ENCODE results near the gene TBC1D21.

The TBC1D21 gene

DNA sequence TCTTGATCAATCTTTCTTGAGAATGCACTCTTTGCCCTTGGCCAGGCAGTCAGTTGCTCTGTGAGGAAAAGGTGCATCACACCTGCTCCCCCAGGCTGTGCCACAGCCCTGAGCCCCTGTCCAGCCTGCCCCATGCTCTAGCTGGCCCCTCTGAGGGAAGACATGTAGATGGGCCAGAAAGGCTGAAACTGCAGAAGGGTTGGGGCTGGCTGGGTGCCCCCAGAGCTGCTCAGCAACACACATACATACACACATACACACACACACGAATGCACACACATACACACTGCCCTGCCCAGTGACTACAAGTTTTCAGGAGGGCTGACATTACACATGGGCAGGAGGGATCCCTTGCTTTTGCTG is 16.4 kb downstream of the TBC1D21 start:
- no peak for DNase-seq

DNA sequence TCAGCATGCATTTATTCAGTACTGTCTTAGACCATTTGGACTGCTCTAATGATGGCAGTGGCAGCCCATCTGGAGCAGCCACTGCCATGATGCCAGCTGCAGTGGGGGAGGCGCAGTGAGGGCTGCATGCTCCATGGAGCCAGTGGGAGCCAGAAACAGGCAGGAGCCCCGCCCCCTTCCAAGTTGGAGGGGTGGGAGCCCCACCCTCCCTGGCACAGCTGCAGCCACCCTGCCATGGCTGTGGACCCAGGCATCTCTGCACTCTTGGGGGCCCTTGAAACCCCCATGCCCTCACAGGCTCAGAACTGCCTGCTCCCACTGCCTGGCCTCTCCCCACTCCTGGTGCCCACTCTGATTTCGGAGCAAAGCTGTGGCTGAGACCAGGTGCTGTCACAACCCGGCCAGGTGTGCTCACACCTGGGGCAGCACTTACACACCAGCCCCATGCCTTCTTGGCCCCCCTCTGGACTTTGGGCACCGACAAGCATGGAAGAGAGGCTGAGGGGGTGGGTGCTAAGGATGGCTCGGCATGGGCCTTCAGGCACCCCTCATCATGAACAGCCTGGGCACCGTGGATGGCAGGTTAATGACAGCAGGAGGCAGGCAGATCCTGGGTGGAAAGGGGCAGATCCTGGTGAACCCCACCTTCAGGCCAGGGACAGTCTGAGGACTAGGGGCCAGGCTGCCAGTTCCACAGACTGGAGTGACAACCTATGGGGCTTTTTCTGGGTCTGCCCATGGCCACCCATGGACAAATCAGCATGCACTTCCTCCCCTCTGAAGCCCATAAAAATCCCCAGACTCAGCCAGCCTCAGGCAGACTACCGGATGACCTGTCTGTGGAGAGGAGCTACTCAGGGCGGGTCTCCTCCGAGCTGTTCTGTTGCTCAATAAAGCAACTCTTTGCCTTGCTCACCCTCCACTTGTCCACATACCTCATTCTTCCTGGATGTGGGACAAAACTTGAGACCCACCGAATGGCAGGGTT is 18.3 kb downstream of the TBC1D21 start:
- no peak for DNase-seq

GRCh38 chr15:73892446-73893226 is 19.3 kb downstream of the TBC1D21 start:
- no peak for DNase-seq

DNA sequence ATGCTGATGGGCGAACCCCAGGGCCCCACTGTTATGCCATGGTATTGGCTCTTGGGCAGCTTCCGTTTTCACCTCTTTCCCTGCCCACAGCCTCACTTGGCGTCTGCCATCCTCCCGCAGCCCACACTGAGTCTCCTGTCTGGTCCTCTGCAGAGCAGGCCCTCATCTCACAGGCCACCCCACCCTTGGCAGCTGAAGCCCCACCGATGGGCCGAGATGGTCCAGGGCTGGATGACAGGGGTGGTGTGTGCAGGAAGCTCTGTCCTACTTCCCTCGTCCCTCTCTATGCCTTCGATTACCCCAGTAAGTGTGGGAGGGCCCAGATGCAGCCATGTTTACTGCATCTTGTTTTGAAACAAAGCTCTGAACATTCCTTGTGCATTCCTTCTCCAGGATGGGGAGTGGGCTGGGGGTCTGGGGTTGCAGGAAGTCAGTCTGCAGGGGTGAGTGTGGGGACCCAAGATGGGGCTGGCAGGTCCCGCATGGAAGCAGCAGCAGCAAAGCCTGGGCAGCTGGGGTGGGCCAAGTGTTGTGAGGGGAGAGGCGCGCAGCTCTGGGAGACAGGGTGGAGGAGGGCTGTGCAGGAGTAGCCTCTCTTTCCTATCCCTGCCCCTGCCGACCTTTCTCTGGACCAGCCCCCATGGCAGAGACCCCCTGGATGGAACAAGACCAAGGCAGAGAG is 20.9 kb downstream of the TBC1D21 start:
- DNase-seq: no peak

- DNase-seq: peak; percentile 76
Measured at GRCh38 chr15:73897441-73898261, 24.3 kb downstream of the TBC1D21 start.

- no peak for DNase-seq
Measured at GRCh38 chr15:73899197-73900094, 26.1 kb downstream of the TBC1D21 start.

GRCh38 chr15:73900095-73900712 is 26.8 kb downstream of the TBC1D21 start:
- DNase-seq: no peak

- no peak for DNase-seq
Measured at GRCh38 chr15:73901126-73901810, 27.9 kb downstream of the TBC1D21 start.

DNA sequence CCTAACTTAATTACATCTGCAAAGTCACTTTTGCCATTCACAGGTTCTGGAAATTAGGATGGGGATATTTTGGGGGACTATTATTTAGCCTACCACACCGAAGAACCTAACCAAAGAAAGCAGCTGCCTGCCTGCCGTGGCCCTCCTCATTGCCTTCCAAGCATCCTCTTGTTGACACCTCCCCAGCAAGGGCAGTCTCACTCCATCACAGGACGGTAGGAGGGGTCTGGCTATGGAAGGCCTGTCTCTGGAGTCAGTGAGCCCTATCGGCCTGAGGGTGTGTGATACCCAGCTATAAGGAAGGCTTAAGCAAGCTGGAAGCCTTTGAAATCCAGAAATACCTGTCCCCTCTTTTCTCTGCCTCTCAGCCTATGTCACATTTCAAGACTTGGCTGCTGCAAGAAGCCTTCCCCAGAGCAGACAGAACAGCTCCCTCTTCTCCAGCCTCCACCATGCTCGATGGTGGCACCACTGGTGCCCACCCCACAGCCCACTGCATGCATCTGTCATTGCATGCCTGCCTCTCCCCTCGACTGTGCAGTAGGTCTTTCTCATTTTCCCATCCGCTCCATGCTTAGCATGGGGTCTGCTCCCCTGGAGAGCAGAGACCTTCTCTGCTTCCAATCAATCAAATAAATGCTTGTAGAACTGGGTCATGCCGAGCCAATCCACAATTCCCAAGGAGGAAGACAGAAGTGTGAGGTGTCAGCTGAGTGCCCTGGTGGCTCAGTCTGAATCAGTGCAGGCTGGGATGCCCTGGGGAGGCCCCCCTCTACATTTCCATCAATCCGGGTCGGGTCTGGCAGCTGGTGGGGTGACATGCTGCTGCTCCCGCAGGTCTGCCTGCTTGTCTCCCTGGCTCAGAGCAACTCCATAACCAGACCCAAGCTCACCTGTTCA is 29.0 kb downstream of the TBC1D21 start:
- no peak for DNase-seq

GRCh38 chr15:73904026-73904815 is 30.9 kb downstream of the TBC1D21 start:
- DNase-seq: no peak

GRCh38 chr15:73905225-73905827 is 32.0 kb downstream of the TBC1D21 start:
- no peak for DNase-seq

DNA sequence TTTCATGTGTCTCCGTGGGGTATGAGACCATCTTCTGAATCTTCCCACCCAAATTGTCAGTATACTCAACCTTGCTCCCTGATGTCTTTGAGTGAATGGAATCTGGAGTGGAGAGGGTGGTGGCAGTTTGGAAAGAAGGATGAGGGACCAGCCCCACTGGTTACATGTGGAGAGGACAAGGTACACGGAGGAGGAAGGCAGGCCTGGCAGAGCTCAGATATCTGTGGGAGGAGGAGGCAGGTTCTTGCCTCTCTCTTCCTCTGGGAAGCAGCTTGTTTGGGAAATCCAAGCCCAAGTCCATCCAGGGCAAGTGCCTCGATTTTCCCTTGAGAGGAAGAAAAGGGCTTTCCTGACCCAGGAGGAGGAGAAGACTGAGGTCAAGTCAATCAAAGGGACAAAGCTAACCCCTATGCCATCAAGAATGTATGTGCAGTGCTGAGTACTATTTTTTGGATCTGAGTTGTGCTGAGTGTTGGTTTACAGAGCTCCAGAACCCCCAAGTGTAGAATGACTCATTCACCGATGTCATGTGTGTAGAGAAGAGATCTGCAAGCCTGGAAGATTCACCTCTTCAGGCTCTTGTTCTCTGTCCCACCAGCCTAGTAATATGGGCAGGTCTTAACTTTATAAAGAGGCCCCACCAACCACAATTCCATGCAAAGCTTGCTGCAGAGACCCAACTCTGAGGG is 33.1 kb downstream of the TBC1D21 start:
- DNase-seq: no peak

GRCh38 chr15:73907035-73907408 is 33.7 kb downstream of the TBC1D21 start:
- DNase-seq: no peak

- DNase-seq: peak; percentile 91
Measured at GRCh38 chr15:73908030-73908821, 34.9 kb downstream of the TBC1D21 start.

- DNase-seq: no peak
Measured at GRCh38 chr15:73908822-73909122, 35.4 kb downstream of the TBC1D21 start.

DNA sequence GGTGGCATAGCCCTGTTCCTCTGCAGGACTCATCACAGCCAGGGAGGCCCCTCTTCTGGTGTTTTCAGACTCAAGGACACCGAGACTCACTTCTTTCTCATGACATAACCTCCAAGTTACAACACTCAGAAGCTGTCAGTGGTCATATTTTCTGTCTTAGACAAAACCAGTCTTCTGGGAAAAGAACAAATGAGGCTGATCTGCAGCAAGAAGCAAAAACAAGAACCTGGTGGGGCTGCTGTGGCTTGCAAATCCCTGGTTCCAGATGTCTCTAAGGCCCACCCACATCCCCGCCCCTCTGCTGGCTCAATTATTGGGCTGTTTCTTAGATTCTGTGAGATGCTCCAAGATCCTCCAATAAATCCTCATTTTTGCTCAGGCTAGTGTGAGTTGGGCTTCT is 36.3 kb downstream of the TBC1D21 start:
- DNase-seq: no peak
